Stimulated activated CD4-positive, alpha-beta T cell treated with anti-CD3 and anti-CD28 coated beads, Interleukin-12 subunit alpha, Interleukin-12 subunit beta, amount 100 ng/mL, for 48 hours (primary cell): ENCODE results near the gene RHEB.

Experiments
- DNase-seq, 3 donors: peaks; one replicate each; pipeline ENCODE4 v3.0.0-alpha.2; 2020; ENCODE audit warnings: low read depth in 2 of 3, low spot score in 1 of 3

Gene RHEB

DNA sequence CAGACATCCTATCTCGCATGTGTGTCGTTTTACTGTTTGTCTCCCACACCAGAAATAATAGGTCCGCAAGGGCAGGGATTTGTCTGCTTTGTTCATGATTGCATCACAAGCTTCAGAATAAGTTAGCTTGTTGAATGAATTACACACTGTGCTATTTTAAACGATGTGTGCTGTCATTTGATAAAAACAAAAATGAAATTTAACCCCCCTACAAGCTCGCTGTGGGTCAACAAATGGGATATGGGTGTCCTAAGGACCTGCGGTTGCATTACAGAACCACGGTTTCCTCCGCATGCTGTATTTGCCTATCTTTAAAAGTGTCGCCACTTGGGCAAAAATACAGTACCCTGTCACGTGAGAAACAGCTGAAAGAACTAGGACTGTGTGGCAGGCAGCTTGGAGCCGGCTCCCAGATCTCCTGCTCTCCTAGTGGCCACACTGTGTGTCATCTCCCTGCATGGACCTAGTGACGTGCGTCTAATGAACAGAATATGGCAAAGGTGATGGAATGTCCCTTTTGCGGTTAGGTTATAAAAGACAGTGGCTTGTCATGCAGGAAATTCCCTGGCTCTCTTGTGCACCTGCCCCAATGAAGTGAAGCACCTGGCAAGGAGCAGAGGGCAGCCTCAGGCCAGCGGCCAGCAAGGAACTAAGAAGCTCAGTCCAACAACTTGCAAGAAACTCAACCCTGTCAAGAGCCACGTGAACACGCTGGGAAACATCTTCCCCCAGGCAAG is 46.9 kb downstream of the RHEB start:
- DNase-seq: no peak

DNA sequence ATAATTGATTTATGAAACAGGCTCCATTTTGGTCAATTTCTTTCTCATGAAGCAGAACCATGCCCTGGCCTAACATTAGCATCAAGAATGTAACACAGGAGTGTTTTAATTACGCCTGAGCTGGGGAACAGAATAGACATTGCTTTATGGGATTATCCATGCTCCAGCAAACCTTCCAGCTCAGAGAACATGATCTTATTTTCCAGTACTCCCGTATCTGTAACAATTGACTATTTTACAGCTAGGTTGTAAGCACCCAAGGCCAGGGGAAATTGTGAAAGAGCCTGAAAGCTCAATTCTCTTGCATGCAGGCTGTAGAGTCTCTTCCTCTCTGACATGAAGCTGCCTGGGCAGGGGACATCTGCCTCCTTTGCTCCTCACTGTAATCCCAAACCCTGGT is 49.0 kb downstream of the RHEB start:
- no peak for DNase-seq

DNA sequence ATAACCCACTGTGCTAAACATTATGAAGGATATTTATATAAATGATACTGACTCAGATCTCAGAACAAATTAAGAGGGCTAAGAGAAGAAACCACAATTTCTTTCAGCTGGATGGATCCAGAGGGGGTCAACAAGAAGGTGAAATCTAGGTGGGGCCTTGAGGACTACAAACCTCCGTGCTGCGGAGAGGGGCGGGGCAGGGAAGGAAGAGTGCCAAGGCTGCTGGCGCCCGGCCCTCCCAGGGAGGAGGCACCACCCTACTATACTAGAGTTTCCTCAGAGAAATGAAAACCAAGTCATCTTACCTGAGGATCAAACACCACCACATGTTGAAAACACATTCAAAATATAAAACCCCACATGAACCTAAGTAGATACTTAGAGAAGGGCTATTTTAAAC is 50.4 kb downstream of the RHEB start:
- no peak for DNase-seq

DNA sequence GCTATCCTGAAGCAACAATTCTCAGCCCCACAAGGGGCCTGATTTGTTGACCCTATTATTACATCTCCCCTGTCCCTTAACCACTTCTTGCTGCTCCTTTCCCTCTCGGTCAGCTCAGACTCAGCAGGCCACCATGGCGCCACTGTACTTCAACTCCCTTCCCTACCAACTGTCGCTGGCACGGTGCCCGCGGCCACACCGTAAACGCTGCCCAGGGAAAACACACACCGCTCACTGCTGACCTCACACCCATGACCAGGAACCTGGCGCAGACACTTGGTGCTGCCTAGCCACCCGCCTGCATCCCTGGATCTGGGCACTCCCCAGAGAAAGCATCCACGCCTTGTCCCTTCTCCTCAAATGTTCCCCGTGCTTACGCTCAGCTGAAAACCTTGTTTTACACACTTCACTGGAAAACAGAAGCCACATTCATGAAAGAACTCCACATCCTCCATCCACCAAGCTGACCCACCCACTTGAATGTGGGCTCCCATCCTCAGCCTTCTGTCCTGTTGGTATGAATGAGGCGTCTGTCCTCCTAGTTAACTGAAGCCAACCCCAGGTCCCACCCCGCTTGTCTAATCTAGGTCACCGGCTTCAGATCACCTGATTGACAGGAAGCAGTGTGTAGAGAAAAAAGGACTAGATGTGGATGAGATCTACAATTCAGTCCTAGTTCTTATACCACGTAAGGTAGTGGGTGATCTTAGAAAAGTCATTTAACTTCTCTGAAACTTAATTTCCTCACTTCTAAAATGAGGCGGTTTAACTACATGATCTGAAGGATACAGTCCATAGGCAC is 51.3 kb downstream of the RHEB start:
- no peak for DNase-seq

GRCh38 chr7:151465169-151465568 is 54.5 kb downstream of the RHEB start:
- no peak for DNase-seq

GRCh38 chr7:151462306-151462779 is 57.4 kb downstream of the RHEB start:
- DNase-seq: no peak

- DNase-seq: no peak
Observed at GRCh38 chr7:151461942-151462230, 57.8 kb downstream of the RHEB start.

DNA sequence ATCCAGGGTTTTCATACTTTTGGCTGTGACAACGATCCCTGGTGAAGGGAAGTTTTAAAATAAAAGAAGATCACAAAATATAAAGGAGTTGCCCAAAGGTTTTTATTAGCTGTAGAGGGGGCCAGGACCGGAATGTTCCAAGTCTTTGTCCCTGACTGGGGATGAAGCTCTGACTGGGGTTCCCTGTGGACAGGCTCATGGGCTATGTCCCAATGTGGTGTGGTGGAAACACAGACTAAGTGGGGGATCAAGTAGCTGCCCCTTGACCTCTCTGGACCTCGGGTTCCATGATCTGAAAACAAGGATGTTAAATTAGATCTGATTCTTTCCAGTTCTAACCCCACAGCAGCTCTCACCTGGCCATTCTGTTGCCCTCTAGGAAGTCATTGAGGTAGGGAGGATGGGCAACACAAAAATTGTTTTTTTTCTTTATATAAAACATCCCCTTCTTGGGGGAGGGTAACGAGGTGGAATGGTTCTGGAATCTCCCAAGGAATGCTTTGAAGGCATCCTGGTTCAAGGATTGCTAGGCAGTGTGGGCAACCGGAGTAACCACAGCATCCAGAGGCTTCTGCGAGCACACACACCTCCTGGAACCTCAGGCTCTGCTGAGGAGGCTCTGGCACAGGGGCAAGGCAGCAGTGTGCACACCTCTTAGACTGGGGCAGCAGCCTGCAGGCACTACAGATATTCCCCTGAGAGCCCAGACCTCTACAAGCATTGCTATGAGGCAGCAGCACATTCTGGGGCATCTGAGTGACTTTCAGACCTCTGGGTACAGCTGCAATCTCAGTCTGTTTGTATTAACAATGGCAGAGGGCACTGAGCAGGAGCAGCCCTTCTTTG is 58.4 kb downstream of the RHEB start:
- no peak for DNase-seq

DNA sequence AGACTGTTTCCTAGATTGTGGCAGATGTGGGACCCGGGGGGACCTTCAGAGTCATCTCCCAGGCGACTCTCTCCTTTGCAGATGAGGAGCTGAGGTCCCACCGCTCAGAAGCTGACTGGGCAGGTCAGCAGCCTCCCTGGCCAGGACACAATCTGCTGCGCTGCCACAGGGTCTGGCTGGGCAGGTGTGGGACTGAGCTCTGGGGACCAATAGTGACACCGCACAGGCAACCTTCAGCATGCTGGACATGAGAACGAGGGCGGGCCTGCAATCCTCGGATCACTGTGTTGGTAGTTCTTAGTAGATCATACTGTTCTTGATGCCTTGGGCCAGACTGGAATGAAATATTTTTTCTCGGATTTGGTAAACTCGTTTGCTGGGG is 59.2 kb downstream of the RHEB start:
- no peak for DNase-seq

- DNase-seq: no peak
Observed at GRCh38 chr7:151459726-151460473, 59.8 kb downstream of the RHEB start.

DNA sequence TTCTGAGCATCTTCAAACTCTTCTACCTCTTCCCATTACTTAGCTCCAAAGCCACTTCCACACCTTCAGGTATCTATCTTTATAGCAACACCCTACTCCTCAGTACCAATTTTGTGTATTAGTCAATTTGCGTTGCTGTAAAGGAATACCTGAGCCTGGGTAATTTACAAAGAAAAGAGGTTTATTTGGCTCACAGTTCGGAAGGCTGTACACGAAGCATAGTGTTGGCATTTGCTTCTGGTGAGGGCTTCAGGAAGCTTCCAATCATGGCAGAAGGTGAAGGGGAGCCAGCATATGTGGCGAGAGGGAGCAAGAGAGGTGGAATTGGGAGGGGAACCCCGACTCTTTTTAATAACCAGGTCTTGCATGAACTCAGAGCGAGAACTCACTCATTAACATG is 62.2 kb downstream of the RHEB start:
- DNase-seq: no peak

GRCh38 chr7:151456782-151457181 is 62.9 kb downstream of the RHEB start:
- no peak for DNase-seq

DNA sequence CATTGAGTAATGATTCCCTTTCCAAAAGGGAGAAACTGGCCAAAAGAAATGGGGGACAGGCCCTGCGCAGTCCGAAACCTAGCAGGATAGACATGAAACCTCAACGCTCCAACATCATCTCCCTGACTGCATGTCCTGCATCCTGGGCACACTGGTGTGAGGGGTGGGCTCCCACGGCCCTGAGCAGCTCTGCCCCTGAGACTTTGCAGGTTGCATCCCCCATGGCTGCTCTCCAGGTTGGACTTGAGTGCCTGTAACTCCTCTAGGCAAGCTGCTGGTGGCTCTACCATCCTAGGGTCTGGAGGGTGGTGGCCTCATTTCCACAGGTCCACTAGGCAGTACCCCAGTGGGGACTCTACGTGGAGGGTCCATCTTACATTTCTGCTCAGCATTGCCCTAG is 63.4 kb downstream of the RHEB start:
- DNase-seq: no peak

GRCh38 chr7:151455690-151456089 is 64.0 kb downstream of the RHEB start:
- DNase-seq: no peak

DNA sequence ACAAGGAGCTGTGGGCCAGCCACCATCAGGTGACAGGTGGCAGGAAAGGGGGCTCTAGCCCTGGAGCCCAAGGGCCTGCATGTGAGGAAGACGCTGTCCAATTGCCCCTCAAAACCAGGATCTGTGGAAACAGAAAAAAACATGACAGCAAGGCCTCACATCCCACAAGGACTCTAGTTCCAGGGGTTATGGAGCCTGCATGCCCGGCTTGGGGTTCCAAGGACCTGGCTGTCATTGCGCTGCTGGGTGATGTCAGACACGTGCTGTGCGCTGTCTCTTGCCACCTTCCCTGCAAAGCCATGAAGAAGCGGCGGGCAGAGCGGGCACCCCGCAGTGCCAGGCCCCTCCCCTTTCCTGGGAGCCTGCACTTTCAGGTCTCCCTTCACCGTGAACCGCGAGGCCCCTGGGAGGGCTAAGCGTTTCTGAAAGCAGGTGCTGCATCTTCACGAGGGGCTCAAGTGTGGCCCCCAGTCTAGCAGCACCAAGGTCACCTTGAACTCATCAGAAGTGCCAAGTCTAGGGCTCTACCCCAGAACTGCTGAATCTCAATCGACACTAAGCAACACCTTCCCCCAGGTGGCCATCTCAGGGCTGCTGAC is 64.7 kb downstream of the RHEB start:
- no peak for DNase-seq

- DNase-seq: no peak
Observed at GRCh38 chr7:151454305-151454704, 65.4 kb downstream of the RHEB start.

DNA sequence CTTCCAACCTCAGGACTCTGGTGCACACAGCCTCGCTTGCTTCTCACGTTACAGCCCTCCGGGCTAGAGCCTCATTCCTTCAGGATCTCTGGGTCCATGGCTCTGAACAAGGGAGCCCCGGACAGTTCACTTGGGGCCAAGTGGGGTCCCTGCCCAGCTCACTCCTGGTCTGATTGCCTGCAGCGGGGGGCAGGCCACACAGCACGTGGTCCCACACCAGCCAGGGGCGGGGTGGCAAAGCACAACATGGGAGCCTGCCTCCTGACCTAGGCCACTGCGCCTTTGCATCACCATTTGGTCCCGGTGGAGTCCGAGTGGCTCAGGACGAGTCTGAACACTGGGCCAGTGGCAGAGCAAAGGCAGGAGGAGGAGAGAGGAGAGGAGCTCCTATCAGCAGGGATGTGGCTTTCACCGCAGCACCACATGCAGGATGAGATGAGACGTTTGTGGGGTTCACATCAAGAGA is 66.3 kb downstream of the RHEB start:
- DNase-seq: no peak

- no peak for DNase-seq
Observed at GRCh38 chr7:151452680-151453325, 66.9 kb downstream of the RHEB start.

DNA sequence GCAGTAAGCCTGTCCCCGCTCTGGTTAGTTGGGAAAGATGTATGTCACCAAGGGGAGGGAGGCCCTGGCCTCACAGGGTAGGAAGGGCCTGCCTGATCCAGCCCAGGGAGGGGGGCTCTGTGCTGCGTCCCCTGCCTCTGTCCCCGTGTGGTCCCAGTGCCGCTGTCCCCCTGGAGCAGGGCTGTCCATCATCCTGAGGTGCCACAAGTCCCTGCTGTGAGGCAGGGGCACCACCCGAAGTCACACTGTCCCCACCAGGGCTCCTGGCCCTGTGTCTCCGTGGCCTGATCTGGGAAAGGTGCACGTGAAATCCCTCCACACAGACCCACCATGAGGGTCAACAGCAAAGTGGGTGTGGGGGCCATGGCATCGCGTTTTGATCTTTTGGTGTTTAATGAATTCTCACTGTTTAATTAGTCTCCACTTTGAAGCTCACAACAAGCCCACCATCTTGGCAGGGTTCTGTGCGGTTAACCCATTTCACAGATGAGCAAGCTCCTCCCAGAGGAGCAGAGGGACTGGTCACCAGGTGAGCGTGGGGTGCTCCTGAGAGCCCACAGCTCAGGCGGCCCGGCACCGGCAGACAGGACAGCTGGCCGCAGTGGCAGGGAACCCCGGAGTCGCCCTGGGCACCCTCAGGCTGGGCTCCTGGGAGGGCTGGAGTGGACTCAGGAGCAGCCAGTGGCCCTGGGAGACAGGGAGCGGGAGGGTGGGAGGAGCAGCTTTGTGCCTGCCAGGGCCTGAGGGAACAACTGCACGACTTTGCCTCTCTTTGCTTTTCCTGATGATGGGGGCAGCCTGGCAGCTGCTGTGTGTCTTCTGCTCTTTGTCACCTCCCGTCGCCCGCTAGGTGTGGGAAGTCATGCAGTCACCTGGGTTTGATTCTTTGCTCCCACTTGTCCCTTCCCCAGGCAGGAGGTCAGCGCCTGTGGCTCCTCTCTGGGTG is 67.8 kb downstream of the RHEB start:
- no peak for DNase-seq
